Esophagus squamous epithelium (tissue), 5 donors: ENCODE results near the gene ITSN1. TPM values are rescaled to one million over a fixed set of nuclear protein-coding genes. Genes with fewer than 3 reads are reported as not detected.
"Not testable (repeated sequence)": the region's sequence is repeated elsewhere in the genome, so short reads cannot be mapped to it uniquely, and the experiment has no call there.

Experiments
- DNase-seq: peaks from one replicate; lab custom pipeline; 2025; lab: John Stamatoyannopoulos, UW
- H3K27ac ChIP-seq, 4 donors: fragments of 200-600 bp; sonication (generic); one replicate each; pipeline ENCODE4 v1.5.1; 2016 to 2019; ENCODE audit warnings: mild to moderate bottlenecking in 1 of 4
- H3K27me3 ChIP-seq, 4 donors: fragments of 200-600 bp; sonication (generic); 1 replicate in 3 of 4; 2 replicates in 1 of 4; pipeline versions ENCODE4 v1.5.1 to v1.6.0; 2017 to 2021; ENCODE audit warnings: antibody characterized with exemption in 1 of 4
- H3K36me3 ChIP-seq, 3 donors: fragments of 200-600 bp; sonication (generic); one replicate each; pipeline ENCODE4 v1.5.1; 2016 to 2019
- H3K4me1 ChIP-seq, 3 donors: fragments of 200-600 bp; sonication (generic); one replicate each; pipeline ENCODE4 v1.5.1; 2017 to 2019
- H3K4me3 ChIP-seq, 4 donors: fragments of 200-600 bp; sonication (generic); 1 replicate in 3 of 4; 2 replicates in 1 of 4; pipeline ENCODE4 v1.5.1; 2016 to 2019; ENCODE audit warnings: mild to moderate bottlenecking in 2 of 4, moderate library complexity in 1 of 4
- H3K9me3 ChIP-seq, 3 donors: fragments of 200-600 bp; sonication (generic); one replicate each; pipeline ENCODE4 v1.5.1; 2016 to 2019
- CTCF ChIP-seq, 6 experiments: fragments of 450-650 bp in 4 of 6; fragments of 200-600 bp in 2 of 6; sonication (generic) in 2 of 6; IDR thresholded peaks; one replicate each; pipeline ENCODE4 v1.5.1; 2016 to 2019; ENCODE audit warnings: antibody characterized with exemption in 6 of 6, mild to moderate bottlenecking in 4 of 6, moderate library complexity in 4 of 6
- POLR2A ChIP-seq, 4 donors: fragments of 450-650 bp; IDR thresholded peaks; one replicate each; pipeline ENCODE4 v1.6.1; 2017; ENCODE audit warnings: antibody characterized with exemption in 4 of 4, mild to moderate bottlenecking in 4 of 4, moderate library complexity in 3 of 4
- WGBS, 2 donors: methylation state at CpG; one replicate each; pipeline ENCODE4 v1.1.5; 2018; 5-methylcytosine and 5-hydroxymethylcytosine counted together
- intact Hi-C: fragments of 100-400 bp; cut with DNase I; formaldehyde crosslinking; loops from one replicate; pipeline ENCODE4 v1.15.0; 2022
- total RNA-seq, 4 donors: library from RNA; depleted of rRNA; stranded (reverse); fragments of >200 nt; gene quantifications; one replicate each; pipeline ENCODE4 v1.1.0, GENCODE V29; 2016
- donor health status: DM: yes; HTN: yes; CAD: no.

ITSN1 gene
- total RNA-seq, 4 donors from 2014 or later = 9.5 to 27.1 (median 11.6) TPM

- intact Hi-C loops, H3K36me3 ChIP-seq, H3K27me3 ChIP-seq, DNase-seq, H3K9me3 ChIP-seq: not testable (repeated sequence)
- TF ChIP-seq POLR2A (IDR thresholded peaks at IDR 0.05) = peak in 1 of 4 donors; percentile 34
- H3K4me1 ChIP-seq = peaks cover 0 to 23% (median 11%) of the 10 kb centered on the region in 3 donors
- peak overlapping the region; percentile 38 to 63 (median 50) for H3K4me3 ChIP-seq
- 47 to 63% methylated on average over 2 to 5 of the region's 34 CpGs for WGBS, 2 donors
- peak overlapping the region; percentile 77 to 86 (median 85) for H3K27ac ChIP-seq
Observed at GRCh38 chr21:33931052-33931798, 288.9 kb downstream of the ITSN1 start.

GRCh38 chr21:33931799-33932390, 289.6 kb downstream of the ITSN1 start:
- no peak for TF ChIP-seq CTCF (IDR thresholded peaks at IDR 0.05)
- TF ChIP-seq POLR2A (IDR thresholded peaks at IDR 0.05) = no peak

GRCh38 chr21:33932731-33933130, 290.4 kb downstream of the ITSN1 start:
- intact Hi-C loops = no loop called here
- Histone ChIP-seq H3K27me3 (no peaks in the 10 kb centered on the region), H3K36me3 (no peaks in the 10 kb centered on the region), H3K4me3 (peak overlapping the region; percentile 38 to 63 (median 50)), H3K9me3 (no peaks in the 10 kb centered on the region), H3K4me1 (peaks cover 0 to 36% (median 14%) of the 10 kb centered on the region in 3 donors), H3K27ac (peak overlapping the region; percentile 71 to 86 (median 85))
- TF ChIP-seq POLR2A (IDR thresholded peaks at IDR 0.05) (no peak), CTCF (IDR thresholded peaks at IDR 0.05) (no peak)
- no peak for DNase-seq
- WGBS, 2 donors = 83 to 94% methylated on average over 5 of the region's 5 CpGs

More at GRCh38 chr21:33931799-33932390, 289.6 kb downstream of the ITSN1 start:
- peak overlapping the region; percentile 77 to 86 (median 85) for H3K27ac ChIP-seq
- WGBS, 2 donors = 9 to 20% methylated on average over 10 of the region's 10 CpGs
- H3K4me3 ChIP-seq = peak overlapping the region; percentile 38 to 63 (median 50)
- no peaks in the 10 kb centered on the region for H3K27me3 ChIP-seq
- H3K36me3 ChIP-seq = no peaks in the 10 kb centered on the region
- intact Hi-C loops = no loop called here
- H3K4me1 ChIP-seq = peaks cover 0 to 28% (median 14%) of the 10 kb centered on the region in 3 donors
- no peak for DNase-seq
- H3K9me3 ChIP-seq = no peaks in the 10 kb centered on the region

GRCh38 chr21:33936301-33937038, 294.2 kb downstream of the ITSN1 start:
- H3K4me3 ChIP-seq = no peak overlapping the region
- H3K27me3 ChIP-seq = no peaks in the 10 kb centered on the region
- TF ChIP-seq POLR2A (IDR thresholded peaks at IDR 0.05) (no peak), CTCF (IDR thresholded peaks at IDR 0.05) (no peak)
- 35 to 48% methylated on average over 2 to 3 of the region's 4 CpGs for WGBS, 2 donors
- H3K27ac ChIP-seq = peak overlapping the region in 2 of 4 donors; percentile 21 to 47
- peaks cover 0 to 42% (median 22%) of the 10 kb centered on the region in 3 donors for H3K4me1 ChIP-seq
- intact Hi-C loops = no loop called here
- DNase-seq = no peak
- H3K36me3 ChIP-seq = no peaks in the 10 kb centered on the region
- H3K9me3 ChIP-seq = no peaks in the 10 kb centered on the region

- H3K27ac ChIP-seq = peak overlapping the region in 3 of 4 donors; percentile 19 to 47 (median 36)
- H3K27me3 ChIP-seq = no peaks in the 10 kb centered on the region
- H3K9me3 ChIP-seq = no peaks in the 10 kb centered on the region
- WGBS, 2 donors = 80 to 98% methylated on average over 1 to 4 of the region's 4 CpGs
- H3K4me1 ChIP-seq = peaks cover 0 to 41% (median 22%) of the 10 kb centered on the region in 3 donors
- H3K4me3 ChIP-seq = no peak overlapping the region
- intact Hi-C loops = no loop called here
- no peak for DNase-seq
- TF ChIP-seq POLR2A (IDR thresholded peaks at IDR 0.05) = no peak
- TF ChIP-seq CTCF (IDR thresholded peaks at IDR 0.05) = no peak
- no peaks in the 10 kb centered on the region for H3K36me3 ChIP-seq
Observed at GRCh38 chr21:33937146-33937545, 294.8 kb downstream of the ITSN1 start.
